IPS DF 4.7 (cell line): Measurements from ENCODE around the gene TRAF3.
"Not testable (repeated sequence)": the region's sequence is repeated elsewhere in the genome, so short reads cannot be mapped to it uniquely, and the experiment has no call there.

Experiments
- DNase-seq: peaks from one replicate; pipeline ENCODE4 v3.0.0-alpha.2; 2013; ENCODE audit warnings: low spot score; ENCODE audit errors: extremely low read depth

TRAF3 gene

DNA sequence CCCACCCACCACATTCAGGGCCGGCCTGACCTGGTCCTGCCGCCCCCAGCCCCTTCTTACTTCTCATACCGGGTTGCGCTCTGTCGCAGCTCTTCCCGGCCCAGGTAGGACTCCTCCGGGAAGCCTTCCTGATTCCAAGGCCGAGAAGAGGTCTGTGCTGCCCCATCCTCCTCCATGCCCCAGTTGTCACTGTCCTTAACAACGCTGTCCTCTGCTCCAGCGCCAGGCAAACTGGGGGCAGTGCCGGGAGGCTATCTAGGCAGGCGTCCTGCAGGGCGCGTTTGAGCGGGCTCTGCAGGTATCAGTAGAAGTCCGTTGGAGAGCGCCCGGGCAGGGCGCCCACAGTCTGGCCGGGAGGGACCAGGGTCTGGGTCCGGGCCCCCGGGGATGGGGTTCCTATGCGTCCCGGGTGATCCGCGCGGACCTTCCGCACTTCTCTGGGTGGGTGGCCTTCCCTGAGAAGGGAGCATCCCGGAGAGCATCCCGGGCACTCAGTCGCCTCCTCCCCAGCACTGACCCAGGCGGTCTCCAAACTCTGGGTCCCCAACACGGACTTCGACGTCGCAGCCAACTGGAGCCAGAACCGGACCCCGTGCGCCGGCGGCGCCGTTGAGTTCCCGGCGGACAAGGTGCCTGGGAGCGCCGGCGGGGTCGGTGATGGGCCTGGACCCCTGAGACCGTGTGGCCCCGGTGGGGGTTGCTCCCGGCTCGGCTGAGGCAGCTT lies 146.1 kb downstream of the TRAF3 start:
- DNase-seq, result no peak

DNA sequence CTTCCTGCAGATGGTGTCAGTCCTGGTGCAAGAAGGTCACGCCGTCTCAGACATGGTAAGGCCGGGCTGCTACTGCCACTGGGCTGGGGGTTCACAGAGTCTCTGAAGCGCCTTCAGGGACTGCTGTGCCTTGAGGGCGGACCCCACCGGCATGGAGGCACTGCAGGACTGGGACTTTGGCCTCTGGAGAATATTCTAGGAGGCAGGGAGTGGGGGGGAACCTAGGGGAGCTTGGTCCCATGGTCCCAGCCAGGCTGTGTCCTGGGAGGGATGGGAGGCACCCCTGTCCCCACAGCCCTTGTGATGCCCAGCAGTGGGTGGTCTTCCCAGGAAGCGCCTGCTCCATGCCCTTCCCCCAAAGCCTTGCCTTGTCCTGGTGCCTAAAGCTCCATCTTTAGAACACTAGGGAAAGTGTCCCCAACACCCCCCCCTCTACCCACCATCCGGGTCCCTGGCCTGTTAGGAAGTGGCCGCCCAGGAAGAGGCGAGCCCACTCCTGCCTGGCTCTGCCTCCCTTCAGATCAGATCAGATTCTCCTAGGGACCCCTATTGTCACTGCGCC lies 146.8 kb downstream of the TRAF3 start:
- no peak for DNase-seq

DNA sequence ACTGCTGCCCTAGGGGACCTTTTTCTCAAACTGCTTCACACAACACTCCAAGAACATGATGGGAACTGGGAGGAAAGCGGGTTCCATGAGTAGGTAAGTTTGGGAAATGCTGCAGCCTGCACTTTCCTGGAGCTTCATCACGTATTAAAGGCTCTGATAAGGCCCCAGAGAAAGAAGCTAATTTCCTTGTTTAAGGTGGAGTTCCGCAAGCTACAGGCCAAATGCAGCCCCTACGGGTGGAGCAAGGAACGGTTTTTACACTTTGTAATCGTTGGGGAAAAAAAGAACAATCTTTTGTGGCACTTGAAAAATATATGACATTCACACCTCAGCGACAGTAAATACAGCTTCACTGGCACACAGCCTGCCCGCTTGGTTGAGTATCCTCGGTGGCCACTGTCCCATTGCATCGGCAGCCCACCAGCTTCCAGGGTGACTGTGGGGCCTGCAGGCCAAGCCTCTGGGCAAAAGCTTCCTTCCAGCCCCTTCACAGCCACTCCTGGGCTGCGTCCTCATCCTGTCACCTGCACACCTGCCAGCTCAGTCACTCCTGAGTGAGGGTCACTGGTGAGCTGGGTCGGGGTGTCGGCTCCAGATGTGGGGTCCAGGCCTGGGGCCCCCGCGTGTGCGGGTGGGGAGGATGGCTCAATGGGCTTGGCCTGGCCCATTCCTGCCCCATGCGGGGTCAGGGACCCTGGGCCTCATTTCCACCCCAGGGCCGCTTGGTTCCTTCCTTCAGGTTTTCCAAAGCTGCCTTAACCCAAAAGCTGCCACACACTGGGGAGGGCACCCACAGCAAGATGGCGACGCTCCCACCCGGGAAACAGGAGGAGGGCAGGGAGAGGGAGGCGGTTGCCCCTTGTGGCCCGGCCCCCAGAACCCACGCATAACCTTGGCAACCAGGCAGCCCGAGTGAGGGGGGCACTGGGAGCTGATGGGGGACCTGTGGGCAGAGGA lies 147.7 kb downstream of the TRAF3 start:
- DNase-seq, result no peak

DNA sequence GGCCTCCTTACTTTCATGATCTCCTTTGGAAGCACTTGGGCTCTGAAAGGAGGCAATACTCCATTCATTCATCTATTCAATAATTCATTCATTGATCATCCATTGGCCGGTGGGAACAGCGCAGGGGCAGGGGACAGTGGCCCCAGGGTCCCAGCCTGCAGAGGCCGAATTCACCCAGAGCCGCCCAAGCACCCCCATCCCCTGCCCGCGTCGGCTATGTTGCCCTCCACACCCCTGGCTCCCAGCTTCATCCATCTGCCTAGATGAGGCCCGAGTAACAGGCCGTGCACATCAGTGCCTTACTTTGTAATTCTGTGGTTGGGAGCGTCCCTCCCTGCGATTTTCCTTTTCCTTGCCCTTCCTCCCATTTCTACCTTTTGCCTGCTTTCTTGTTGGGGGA lies 148.4 kb downstream of the TRAF3 start:
- DNase-seq, result no peak

GRCh38 chr14:102926104-102926503 lies 148.9 kb downstream of the TRAF3 start:
- DNase-seq, result no peak

GRCh38 chr14:102926840-102927239 lies 149.6 kb downstream of the TRAF3 start:
- DNase-seq, result not testable (repeated sequence)

DNA sequence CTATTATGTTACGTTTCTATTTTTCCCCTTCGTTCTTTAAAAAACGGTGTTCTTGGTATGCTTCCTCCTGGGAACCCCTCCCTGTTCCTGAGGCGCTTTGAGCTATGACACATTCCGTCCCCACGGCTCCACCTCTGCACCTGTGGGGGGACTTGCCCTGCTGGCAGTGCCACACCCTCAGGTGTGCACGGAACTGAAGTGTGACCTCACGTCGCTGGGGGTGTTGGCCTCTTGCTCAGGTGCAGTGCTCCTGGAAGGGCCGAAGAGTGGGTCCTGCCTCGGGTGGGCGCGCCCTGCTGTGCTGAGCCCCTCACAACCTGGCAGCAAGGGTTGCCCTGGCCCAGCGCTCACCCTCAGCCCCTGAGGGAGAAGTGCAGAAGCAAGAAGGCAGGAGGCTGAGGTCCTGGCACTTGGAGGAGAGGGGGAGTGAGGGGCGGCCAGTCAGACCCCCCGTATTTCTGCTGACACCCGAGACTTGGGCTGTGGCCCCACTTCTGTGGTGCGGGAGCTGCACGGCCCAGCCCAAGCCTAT lies 150.2 kb downstream of the TRAF3 start:
- DNase-seq, result no peak

- no peak for DNase-seq
Measured at GRCh38 chr14:102927878-102928411, 150.7 kb downstream of the TRAF3 start.

DNA sequence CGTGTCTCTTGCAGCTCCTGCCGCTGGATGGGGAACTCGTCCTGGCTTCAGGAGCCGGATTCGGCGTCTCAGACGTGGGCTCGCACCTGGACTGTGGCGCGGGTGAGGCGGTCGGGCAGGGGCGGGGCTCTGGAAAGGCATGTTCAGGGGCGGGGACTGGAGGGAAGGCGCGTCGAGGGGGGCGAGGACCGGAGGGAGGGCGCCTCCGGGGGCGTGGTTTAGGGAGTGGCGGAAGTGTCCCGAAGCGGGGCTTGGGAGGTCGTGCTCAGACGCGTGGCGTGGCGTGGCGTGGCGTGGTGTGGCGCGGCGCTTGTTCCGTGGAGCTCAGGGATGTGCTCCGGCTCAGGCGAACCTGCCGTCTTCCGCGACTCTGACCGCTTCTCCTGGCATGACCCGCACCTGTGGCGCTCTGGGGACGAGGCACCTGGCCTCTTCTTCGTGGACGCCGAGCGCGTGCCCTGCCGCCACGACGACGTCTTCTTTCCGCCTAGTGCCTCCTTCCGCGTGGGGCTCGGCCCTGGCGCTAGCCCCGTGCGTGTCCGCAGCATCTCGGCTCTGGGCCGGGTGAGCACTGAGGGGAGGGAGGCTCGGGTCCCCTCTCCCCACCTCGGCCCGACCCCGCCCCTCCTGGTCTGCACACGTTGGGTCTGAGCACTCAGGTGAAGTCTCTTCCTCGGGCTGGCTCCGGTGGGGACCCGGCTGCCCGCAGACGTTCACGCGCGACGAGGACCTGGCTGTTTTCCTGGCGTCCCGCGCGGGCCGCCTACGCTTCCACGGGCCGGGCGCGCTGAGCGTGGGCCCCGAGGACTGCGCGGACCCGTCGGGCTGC lies 151.4 kb downstream of the TRAF3 start:
- DNase-seq, result no peak

- DNase-seq, result no peak
Measured at GRCh38 chr14:102929241-102930137, 152.2 kb downstream of the TRAF3 start.

DNA sequence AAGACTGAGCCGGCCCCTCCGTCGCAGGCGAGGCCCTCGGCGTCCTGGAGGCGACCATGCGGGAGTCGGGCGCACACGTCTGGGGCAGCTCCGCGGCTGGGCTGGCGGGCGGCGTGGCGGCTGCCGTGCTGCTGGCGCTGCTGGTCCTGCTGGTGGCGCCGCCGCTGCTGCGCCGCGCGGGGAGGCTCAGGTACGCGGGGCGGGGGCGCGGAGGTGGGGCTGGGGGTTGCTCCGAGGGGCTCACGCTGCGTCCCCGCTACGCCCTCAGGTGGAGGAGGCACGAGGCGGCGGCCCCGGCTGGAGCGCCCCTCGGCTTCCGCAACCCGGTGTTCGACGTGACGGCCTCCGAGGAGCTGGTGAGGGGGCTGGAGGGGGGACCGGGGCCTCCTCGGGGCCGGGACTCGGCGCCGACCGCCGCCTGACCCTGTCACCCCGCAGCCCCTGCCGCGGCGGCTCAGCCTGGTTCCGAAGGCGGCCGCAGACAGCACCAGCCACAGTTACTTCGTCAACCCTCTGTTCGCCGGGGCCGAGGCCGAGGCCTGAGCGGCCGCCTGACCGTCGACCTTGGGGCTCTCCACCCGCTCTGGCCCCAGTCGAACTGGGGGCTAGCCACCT lies 153.0 kb downstream of the TRAF3 start:
- no peak for DNase-seq

DNA sequence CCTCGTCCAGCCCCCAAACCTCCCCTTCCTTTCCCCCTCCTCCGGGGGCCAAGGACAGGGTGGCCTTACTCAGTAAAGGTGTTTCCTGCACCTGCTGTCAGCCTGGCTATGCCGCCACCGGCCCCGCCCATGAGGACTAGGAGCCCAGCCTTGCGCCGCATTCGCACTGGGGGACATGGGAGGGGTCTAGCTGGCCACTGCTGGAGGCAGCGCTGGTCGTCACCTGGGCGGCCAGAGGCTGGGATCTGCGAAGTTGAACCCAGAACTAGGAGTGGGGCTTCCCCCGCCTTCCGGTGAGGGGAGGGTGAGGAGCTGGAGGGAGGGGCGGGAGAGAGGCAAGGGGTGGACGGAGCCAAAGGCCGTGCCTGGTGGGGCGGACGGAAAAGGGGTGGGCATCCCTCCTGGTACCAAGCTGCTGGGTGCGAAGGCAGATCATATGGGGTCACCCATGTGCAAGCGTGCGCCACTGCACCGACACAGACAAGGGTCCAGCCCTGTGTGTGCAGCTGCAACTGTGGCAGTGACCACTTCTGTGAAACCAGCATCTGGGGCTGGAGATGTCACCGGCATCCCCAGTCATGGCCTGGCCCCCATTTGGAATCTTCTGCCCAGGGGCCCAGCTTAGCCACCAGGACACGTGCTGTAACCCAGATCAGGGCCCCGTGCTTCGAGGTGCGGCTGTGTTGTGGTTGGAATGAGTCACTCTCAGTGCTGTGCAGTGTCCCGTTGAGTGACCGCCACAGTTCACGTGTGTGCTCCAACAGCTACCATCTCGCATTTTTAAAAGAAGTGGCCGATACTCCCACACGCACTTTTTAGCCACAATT lies 153.7 kb downstream of the TRAF3 start:
- no peak for DNase-seq

- DNase-seq, result no peak
Measured at GRCh38 chr14:102931580-102932285, 154.5 kb downstream of the TRAF3 start.

GRCh38 chr14:102932484-102933248 lies 155.4 kb downstream of the TRAF3 start:
- no peak for DNase-seq

GRCh38 chr14:102933618-102934231 lies 156.5 kb downstream of the TRAF3 start:
- no peak for DNase-seq

- no peak for DNase-seq
Measured at GRCh38 chr14:102935756-102936155, 158.5 kb downstream of the TRAF3 start.
